MV-4-11 (cell line): Measurements from ENCODE around the gene TBC1D5.
A peak's percentile ranks its signal among the peaks of the same experiment; 100 is the strongest.

Source experiments
- DNase-seq: peaks from one replicate; lab custom pipeline; 2025; lab: John Stamatoyannopoulos, UW

Gene TBC1D5

GRCh38 chr3:17179381-17180205, 562.8 kb downstream of the TBC1D5 start:
- DNase-seq: no peak

- DNase-seq: no peak
Observed at GRCh38 chr3:17176757-17177156, 565.7 kb downstream of the TBC1D5 start.

GRCh38 chr3:17175187-17175807, 567.1 kb downstream of the TBC1D5 start:
- DNase-seq: no peak

DNA sequence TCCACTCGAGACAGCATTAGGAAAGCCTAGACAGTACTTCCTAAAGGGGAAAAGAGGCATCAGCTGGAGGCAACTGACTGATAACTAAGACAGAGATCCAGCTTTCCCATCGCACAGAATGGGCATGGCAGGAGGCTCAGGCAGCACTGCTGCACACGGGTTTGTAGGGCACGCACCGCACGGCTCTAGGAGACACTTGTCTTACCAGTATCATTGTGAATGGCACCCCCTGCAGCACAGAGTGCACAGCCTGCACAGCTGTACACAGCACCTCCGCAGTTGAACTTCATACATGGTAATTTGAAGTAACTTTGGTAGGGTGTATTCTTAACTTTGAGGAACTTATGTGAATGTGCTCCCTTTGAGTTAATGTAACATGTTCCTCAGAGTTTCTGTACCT, 576.1 kb downstream of the TBC1D5 start:
- no peak for DNase-seq

GRCh38 chr3:17162116-17162515, 580.3 kb downstream of the TBC1D5 start:
- DNase-seq: no peak

DNA sequence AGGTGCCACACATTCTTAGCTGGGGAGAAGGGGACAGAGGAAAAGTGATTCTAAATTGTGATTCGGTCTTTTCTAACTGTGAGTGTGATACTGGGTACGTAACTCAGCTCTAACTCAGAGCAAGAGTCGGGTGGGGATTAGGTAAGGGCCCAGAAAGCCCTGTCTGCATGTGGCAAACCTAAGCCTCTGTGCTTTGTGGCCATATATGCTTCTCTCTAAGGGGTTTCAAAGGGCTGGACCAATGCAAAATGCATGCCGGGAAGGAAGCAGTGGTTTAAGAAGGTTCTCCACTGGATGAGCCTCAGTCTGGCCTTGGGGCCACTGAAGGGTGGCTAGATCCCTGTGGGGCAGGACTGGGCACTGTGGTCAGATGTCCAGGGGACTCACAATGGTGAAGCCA, 581.8 kb downstream of the TBC1D5 start:
- DNase-seq: no peak

DNA sequence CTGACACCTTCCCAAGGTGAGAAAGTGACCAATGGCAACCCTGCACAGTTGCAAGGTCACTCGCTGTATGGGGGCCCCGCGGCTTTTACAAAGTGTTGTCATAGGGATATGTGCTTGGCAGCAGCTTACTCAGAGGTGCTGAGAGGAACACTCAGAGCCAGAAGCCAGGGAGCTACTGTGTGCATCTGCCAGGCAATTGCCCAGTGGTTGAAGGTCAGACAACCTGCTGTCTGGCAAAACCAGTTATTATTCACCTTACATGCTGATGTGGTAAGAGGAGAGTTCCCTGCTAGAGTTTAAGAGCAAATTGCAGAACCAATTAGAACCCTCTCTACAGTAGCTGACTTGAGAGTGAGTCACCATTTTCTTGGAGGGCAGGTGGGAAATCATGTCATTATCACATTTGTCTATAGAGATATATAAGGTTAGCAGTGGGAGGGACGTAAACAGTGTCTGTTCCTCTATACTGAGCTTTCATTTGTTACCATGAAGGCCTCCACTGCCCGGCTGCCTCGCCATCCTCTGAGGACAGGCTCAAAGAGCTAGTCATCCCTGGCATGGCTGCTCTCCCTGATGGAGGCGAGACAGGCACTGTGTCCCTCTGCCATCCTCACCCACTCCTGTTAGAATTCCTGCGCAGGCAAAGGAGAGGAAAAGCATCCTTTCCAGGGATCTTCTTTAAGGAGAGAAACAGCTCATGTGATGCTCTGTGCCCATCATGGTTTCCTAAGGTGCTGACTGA, 583.3 kb downstream of the TBC1D5 start:
- no peak for DNase-seq

DNA sequence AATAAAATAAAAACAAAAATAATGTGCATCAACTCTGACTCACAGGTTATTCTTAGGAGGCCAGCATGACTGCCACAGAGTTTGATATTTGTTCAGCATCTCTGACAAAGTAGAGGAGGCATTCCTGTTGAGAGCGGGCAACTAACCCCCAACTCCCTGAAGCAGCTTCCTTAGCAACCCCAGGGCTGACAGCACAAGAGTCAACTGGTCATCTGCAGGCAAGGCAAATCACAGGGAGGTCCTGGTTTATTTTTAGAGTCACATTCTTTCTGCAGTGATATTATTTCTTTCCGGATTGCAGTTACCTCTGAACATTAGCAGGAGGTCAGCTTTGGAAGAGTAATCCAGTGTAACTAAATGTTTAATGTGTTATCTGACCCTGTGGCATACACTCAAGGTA, 584.7 kb downstream of the TBC1D5 start:
- DNase-seq: no peak

- DNase-seq: no peak
Observed at GRCh38 chr3:17156864-17157263, 585.6 kb downstream of the TBC1D5 start.

DNA sequence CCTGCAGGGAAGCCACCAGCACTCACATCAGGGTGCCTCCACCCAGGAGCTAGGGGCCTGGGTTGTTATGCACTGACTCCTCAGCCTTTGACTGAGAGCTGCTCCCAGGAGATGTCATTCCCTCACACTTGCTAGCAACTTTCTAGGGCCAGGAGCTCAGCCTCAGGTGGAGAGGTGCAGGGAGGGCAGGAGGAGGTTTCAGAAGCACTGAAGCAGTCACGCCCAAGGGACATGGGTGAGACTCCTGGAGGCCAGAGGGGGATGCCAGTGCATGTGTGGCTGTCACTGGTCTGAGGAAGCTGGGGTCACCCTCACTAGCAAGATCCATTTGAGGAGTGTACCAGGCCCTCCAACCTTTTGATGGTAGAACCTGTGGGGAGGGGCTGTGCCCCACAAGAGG, 586.5 kb downstream of the TBC1D5 start:
- no peak for DNase-seq

DNA sequence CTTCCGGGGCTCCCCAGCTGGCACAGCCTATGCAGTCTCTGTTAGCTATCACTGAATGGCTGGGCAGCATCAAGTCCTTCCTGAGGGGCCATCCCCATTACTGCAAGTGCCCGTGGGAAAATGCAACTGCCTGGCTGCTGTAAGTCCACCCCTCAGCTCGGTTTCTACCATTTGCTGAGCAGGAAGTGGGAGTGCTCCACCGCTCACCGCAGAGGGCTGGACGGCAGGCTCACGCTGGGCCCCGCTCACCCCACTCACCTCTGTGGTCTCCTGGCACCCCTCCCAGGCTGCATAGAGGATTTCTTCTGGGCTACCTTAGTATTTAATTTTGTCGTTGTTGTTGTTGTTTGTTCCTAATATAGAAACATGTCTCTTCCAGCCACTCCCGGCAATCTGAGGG, 587.5 kb downstream of the TBC1D5 start:
- DNase-seq: no peak

DNA sequence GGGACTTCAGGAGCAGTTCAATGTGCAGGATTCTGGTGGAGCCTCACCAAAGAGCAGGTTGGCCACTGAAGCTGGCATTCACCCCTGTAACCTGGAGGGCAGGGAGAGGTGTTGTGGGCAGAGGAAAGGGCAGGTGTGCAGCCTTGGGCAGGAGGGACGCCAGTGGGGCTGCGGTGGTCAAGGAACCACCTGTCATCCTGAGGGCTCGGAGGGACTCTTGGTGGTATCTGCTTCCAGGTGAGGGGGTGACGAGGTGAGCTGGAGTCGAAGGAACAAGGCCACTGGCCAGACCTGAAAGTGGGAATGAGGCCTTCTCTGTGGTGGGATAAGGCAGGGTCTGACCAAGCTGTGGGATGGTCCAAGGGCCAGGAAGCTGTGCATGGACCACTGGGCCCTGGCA, 588.2 kb downstream of the TBC1D5 start:
- DNase-seq: no peak

- DNase-seq: no peak
Observed at GRCh38 chr3:17153209-17153608, 589.2 kb downstream of the TBC1D5 start.

DNA sequence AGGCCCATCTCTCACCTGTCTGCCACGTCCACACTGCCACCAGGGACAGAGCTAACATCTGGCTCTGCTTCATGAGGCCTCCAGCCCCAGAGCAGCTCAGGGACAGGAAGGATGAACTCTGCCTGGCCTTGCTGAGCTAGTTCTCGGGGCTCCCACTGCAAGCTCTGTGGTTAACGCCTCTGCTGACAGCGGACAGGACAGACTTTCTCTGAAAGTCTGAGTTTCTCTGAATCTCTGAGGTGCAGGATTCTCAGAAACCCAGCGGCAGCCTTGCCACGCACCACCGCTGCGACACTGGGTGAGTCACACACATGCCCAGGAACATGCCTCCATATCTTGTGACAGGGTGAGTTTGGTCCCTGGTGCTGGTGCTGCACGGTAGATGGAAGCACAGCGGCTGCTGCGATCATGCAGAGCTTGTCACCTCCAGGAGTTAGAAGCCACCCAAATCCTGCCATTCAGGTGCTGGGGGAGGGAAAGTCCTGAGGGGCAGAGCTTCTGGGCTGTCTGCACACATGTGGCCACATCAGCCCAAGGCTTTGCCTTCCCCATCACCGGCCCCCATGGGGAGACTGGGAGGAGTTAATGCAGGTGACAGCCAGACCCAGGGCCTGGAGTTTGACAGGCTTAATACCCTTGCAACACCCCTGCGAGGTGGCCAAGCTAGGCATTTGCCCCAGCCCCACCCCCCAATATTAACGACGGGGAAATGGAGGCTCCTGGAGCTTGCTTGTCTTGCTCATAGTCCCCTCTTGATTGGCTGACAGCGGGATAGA, 590.6 kb downstream of the TBC1D5 start:
- peak; percentile 98 for DNase-seq

DNA sequence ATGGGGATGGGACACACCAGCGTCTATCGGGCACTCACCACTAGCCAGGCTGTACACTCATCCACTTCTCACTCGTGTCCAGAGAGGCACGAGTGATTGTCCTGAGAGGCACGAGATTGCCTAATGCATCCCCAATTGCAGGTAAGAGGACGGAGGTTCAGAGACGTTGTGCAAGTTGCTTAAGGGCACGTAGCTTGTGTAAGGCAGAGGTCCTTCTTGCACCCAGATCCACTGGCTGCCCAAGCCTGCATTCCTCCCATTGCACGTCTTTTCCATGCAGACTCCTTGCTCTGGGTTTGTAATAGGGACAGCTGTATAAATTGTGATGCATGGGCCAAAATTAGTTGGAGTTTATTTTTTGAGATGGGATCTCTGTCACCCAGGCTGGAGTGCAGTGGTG, 593.4 kb downstream of the TBC1D5 start:
- no peak for DNase-seq

GRCh38 chr3:17144665-17144993, 597.8 kb downstream of the TBC1D5 start:
- no peak for DNase-seq

GRCh38 chr3:17143893-17144664, 598.4 kb downstream of the TBC1D5 start:
- no peak for DNase-seq

GRCh38 chr3:17142516-17142915, 599.9 kb downstream of the TBC1D5 start:
- DNase-seq: no peak

DNA sequence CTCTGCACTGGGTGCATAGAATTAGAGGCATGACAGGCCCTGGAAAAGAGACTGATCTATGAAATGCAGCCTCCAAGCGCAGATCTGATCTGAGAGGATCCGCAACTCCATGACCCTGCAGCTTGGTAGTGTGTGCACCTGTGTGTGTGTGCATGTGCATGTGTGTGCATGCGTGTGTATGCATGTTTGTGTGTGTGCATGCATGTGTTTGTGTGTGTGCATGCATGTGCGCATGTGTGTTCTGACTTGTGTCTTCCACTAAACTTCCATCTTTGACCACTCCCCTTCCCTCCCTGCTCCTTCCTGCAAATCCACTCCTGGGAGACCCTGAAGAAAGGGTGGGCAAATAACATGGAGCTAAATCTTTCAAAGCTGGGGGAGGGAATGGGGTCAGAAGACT, 600.7 kb downstream of the TBC1D5 start:
- no peak for DNase-seq

DNA sequence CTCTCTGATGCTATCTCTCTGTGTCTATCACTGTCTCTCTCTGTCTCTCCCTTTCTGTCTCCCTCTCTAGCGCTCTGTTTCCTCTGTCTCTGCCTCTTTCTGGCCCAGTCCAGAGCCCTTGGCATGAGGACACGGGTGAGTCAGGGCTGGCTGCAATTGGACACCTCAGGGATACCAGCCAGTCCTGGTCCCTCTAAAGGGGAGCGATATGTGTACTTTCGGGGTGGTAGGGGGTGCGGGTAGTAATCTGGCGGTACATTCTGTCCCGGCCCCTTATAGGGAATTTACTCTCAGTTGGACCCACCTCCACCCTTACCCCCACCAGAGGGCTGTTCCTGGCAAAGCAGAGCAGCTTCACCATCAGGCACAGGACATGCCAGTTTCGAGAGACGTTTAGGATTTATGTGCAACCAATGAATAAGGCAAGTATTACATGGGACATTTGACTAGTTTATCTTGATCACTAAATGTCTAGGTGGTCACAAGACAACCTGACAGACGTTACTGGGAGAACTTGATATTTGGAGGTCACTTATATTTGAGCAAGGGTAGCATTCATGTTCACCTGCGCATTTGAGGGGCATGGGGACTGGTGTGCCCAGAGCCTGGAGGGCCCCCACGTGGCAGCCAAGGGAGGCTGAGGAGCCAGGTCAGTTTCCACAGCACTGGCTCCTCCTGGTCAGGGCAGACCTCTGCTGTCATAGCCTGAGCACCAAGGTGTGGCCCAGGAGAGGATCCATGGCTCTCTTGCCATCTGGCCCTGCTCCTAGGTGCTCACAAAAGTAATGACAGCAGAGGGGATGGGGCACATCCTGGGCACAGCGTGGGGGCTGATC, 601.5 kb downstream of the TBC1D5 start:
- DNase-seq: no peak
